Measurements from ENCODE around the gene FSTL5.

Gene FSTL5

GRCh38 chr4:161704040-161704439 is 459.8 kb downstream of the FSTL5 start:
- DNase-seq (ENCODE audit: low read depth in 3 of 3) = no peak

- DNase-seq (ENCODE audit: low read depth in 3 of 3) = no peak
Measured at GRCh38 chr4:161702287-161702686, 461.5 kb downstream of the FSTL5 start.

GRCh38 chr4:161696944-161697343 is 466.9 kb downstream of the FSTL5 start:
- DNase-seq (ENCODE audit: low read depth in 3 of 3) = no peak

GRCh38 chr4:161680146-161680545 is 483.7 kb downstream of the FSTL5 start:
- DNase-seq (ENCODE audit: low read depth in 3 of 3) = no peak

- DNase-seq (ENCODE audit: low read depth in 3 of 3) = no peak
Measured at GRCh38 chr4:161664740-161665139, 499.1 kb downstream of the FSTL5 start.

- DNase-seq (ENCODE audit: low read depth in 3 of 3) = no peak
Measured at GRCh38 chr4:161663844-161664243, 500.0 kb downstream of the FSTL5 start.

GRCh38 chr4:161658676-161659075 is 505.1 kb downstream of the FSTL5 start:
- DNase-seq (ENCODE audit: low read depth in 3 of 3) = no peak

- DNase-seq (ENCODE audit: low read depth in 3 of 3) = no peak
Measured at GRCh38 chr4:161657616-161658015, 506.2 kb downstream of the FSTL5 start.

GRCh38 chr4:161656594-161656993 is 507.2 kb downstream of the FSTL5 start:
- DNase-seq (ENCODE audit: low read depth in 3 of 3) = no peak

GRCh38 chr4:161655148-161655547 is 508.7 kb downstream of the FSTL5 start:
- DNase-seq (ENCODE audit: low read depth in 3 of 3) = no peak

- DNase-seq (ENCODE audit: low read depth in 3 of 3) = no peak
Measured at GRCh38 chr4:161653697-161654096, 510.1 kb downstream of the FSTL5 start.

GRCh38 chr4:161651586-161651985 is 512.2 kb downstream of the FSTL5 start:
- DNase-seq (ENCODE audit: low read depth in 3 of 3) = no peak

- DNase-seq (ENCODE audit: low read depth in 3 of 3) = no peak
Measured at GRCh38 chr4:161650812-161651211, 513.0 kb downstream of the FSTL5 start.

- DNase-seq (ENCODE audit: low read depth in 3 of 3) = no peak
Measured at GRCh38 chr4:161647757-161648156, 516.0 kb downstream of the FSTL5 start.

- DNase-seq (ENCODE audit: low read depth in 3 of 3) = no peak
Measured at GRCh38 chr4:161642708-161643107, 521.1 kb downstream of the FSTL5 start.

- DNase-seq (ENCODE audit: low read depth in 3 of 3) = no peak
Measured at GRCh38 chr4:161629694-161630441, 533.9 kb downstream of the FSTL5 start.

- no peak for DNase-seq (ENCODE audit: low read depth in 3 of 3)
Measured at GRCh38 chr4:161604516-161605300, 559.1 kb downstream of the FSTL5 start.

- no peak for DNase-seq (ENCODE audit: low read depth in 3 of 3)
Measured at GRCh38 chr4:161601011-161601410, 562.8 kb downstream of the FSTL5 start.

GRCh38 chr4:161595230-161595771 is 568.5 kb downstream of the FSTL5 start:
- DNase-seq (ENCODE audit: low read depth in 3 of 3) = no peak

GRCh38 chr4:161585011-161585410 is 578.8 kb downstream of the FSTL5 start:
- DNase-seq (ENCODE audit: low read depth in 3 of 3) = no peak

GRCh38 chr4:161583549-161583948 is 580.3 kb downstream of the FSTL5 start:
- DNase-seq (ENCODE audit: low read depth in 3 of 3) = no peak

GRCh38 chr4:161581262-161582230 is 582.3 kb downstream of the FSTL5 start:
- DNase-seq (ENCODE audit: low read depth in 3 of 3) = no peak

All from stimulated activated CD4-positive, alpha-beta T cell treated with anti-CD3 and anti-CD28 coated beads, TNF-alpha, amount 100 ng/mL, for 48 hours (primary cell).